Activated CD4-positive, alpha-beta memory T cell treated with anti-CD3 and anti-CD28 coated beads, Interleukin-2, amount 10 ng/mL, durations not matched to agents 7 days and 5 days (primary cell): ENCODE data around the gene KCNJ16. TPM values are rescaled to one million over a fixed set of nuclear protein-coding genes. Genes with fewer than 3 reads are reported as not detected.

Source experiments
- CTCF ChIA-PET: fragments of 350-600 bp; sonication (Branson Sonifier 250); formaldehyde crosslinking; loops from one replicate; lab custom pipeline; 2021; ENCODE audit warnings: antibody characterized with exemption, inconsistent platforms; lab: Charles Lee
- POLR2A ChIA-PET: fragments of 350-600 bp; sonication (Branson Sonifier 250); formaldehyde crosslinking; loops from one replicate; lab custom pipeline; 2021; ENCODE audit warnings: antibody characterized with exemption; lab: Charles Lee
- DNase-seq: peaks from one replicate; pipeline ENCODE4 v3.0.0-alpha.2; 2020
- H3K27ac Mint-ChIP-seq: one replicate; pipeline ENCODE4 v1.8.0; 2021; ENCODE audit warnings: mild to moderate bottlenecking, mixed read lengths
- H3K27me3 Mint-ChIP-seq: one replicate; pipeline ENCODE4 v1.8.0; 2021; ENCODE audit warnings: mixed read lengths
- H3K36me3 Mint-ChIP-seq: one replicate; pipeline ENCODE4 v1.8.0; 2021; ENCODE audit warnings: low read depth, mixed read lengths
- H3K4me1 Mint-ChIP-seq: one replicate; pipeline ENCODE4 v1.8.0; 2021; ENCODE audit warnings: mixed read lengths
- H3K4me3 Mint-ChIP-seq: one replicate; pipeline ENCODE4 v1.8.0; 2021; ENCODE audit warnings: mild to moderate bottlenecking, mixed read lengths
- H3K9me3 Mint-ChIP-seq: one replicate; pipeline ENCODE4 v1.8.0; 2021; ENCODE audit warnings: mixed read lengths
- total RNA-seq, 2 experiments: library from RNA; stranded (reverse); gene quantifications; one replicate each; pipeline ENCODE4 v1.2.3, GENCODE V29; 2021

The KCNJ16 gene
- total RNA-seq, 2 experiments from 2014 or later = not detected

GRCh38 chr17:70130289-70130688 is 55.3 kb downstream of the KCNJ16 start:
- Mint-ChIP-seq H3K9me3 (peaks cover 5% of the 10 kb centered on the region), H3K27me3 (peaks cover 2% of the 10 kb centered on the region), H3K4me1 (no peaks in the 10 kb centered on the region), H3K36me3 (no peaks in the 10 kb centered on the region), H3K4me3 (no peak overlapping the region), H3K27ac (no peak overlapping the region)
- POLR2A ChIA-PET = no interaction called here
- no peak for DNase-seq
- CTCF ChIA-PET = no interaction called here

- ChIA-PET CTCF (no interaction called here), POLR2A (no interaction called here)
- peaks cover 2% of the 10 kb centered on the region for H3K27me3 Mint-ChIP-seq
- H3K9me3 Mint-ChIP-seq = peaks cover 4% of the 10 kb centered on the region
- no peaks in the 10 kb centered on the region for H3K36me3 Mint-ChIP-seq
- H3K4me3 Mint-ChIP-seq = no peak overlapping the region
- DNase-seq = no peak
- H3K4me1 Mint-ChIP-seq = peaks cover 8% of the 10 kb centered on the region
- H3K27ac Mint-ChIP-seq = no peak overlapping the region
Measured at GRCh38 chr17:70132505-70132904, 57.5 kb downstream of the KCNJ16 start.

GRCh38 chr17:70134042-70134441 is 59.0 kb downstream of the KCNJ16 start:
- ChIA-PET CTCF (no interaction called here), POLR2A (no interaction called here)
- H3K36me3 Mint-ChIP-seq = no peaks in the 10 kb centered on the region
- peaks cover 11% of the 10 kb centered on the region for H3K4me1 Mint-ChIP-seq
- no peak for DNase-seq
- no peaks in the 10 kb centered on the region for H3K9me3 Mint-ChIP-seq
- no peak overlapping the region for H3K27ac Mint-ChIP-seq
- no peak overlapping the region for H3K4me3 Mint-ChIP-seq
- H3K27me3 Mint-ChIP-seq = peaks cover 4% of the 10 kb centered on the region

- CTCF ChIA-PET = no interaction called here
- Mint-ChIP-seq H3K27ac (no peak overlapping the region), H3K27me3 (peaks cover 4% of the 10 kb centered on the region), H3K9me3 (no peaks in the 10 kb centered on the region), H3K4me1 (peaks cover 11% of the 10 kb centered on the region), H3K4me3 (no peak overlapping the region), H3K36me3 (no peaks in the 10 kb centered on the region)
- DNase-seq = no peak
- POLR2A ChIA-PET = no interaction called here
Measured at GRCh38 chr17:70134777-70135176, 59.8 kb downstream of the KCNJ16 start.

GRCh38 chr17:70136131-70136530 is 61.1 kb downstream of the KCNJ16 start:
- H3K36me3 Mint-ChIP-seq = no peaks in the 10 kb centered on the region
- peaks cover 4% of the 10 kb centered on the region for H3K27me3 Mint-ChIP-seq
- H3K27ac Mint-ChIP-seq = no peak overlapping the region
- peaks cover 11% of the 10 kb centered on the region for H3K4me1 Mint-ChIP-seq
- CTCF ChIA-PET = no interaction called here
- no peaks in the 10 kb centered on the region for H3K9me3 Mint-ChIP-seq
- POLR2A ChIA-PET = no interaction called here
- no peak for DNase-seq
- H3K4me3 Mint-ChIP-seq = no peak overlapping the region

- Mint-ChIP-seq H3K27ac (no peak overlapping the region), H3K4me1 (peaks cover 11% of the 10 kb centered on the region), H3K4me3 (no peak overlapping the region), H3K9me3 (no peaks in the 10 kb centered on the region), H3K27me3 (peaks cover 6% of the 10 kb centered on the region), H3K36me3 (no peaks in the 10 kb centered on the region)
- peak; percentile 26 for DNase-seq
- ChIA-PET CTCF (interaction anchor here (0.7 kb wide), 1 partner anchor 598 kb away, joined by 3 read pairs; no protein-coding TSS in a partner anchor), POLR2A (no interaction called here)
Measured at GRCh38 chr17:70137451-70138230, 62.6 kb downstream of the KCNJ16 start.

GRCh38 chr17:70138291-70138865 is 63.4 kb downstream of the KCNJ16 start:
- Mint-ChIP-seq H3K4me1 (peaks cover 11% of the 10 kb centered on the region), H3K36me3 (no peaks in the 10 kb centered on the region), H3K9me3 (no peaks in the 10 kb centered on the region), H3K27me3 (peaks cover 6% of the 10 kb centered on the region), H3K27ac (no peak overlapping the region), H3K4me3 (no peak overlapping the region)
- POLR2A ChIA-PET = no interaction called here
- no peak for DNase-seq
- CTCF ChIA-PET = interaction anchor here (0.7 to 1.7 kb wide), 2 partner anchors 531 to 599 kb away, joined by 3 read pairs; no protein-coding TSS in a partner anchor

- CTCF ChIA-PET = interaction anchor here (1.7 kb wide), 1 partner anchor 532 kb away, joined by 3 read pairs; no protein-coding TSS in a partner anchor
- Mint-ChIP-seq H3K27me3 (peaks cover 5% of the 10 kb centered on the region), H3K9me3 (no peaks in the 10 kb centered on the region), H3K36me3 (no peaks in the 10 kb centered on the region), H3K4me1 (peaks cover 11% of the 10 kb centered on the region), H3K27ac (no peak overlapping the region), H3K4me3 (no peak overlapping the region)
- DNase-seq = no peak
- POLR2A ChIA-PET = no interaction called here
Measured at GRCh38 chr17:70139449-70139993, 64.5 kb downstream of the KCNJ16 start.

- Mint-ChIP-seq H3K4me3 (no peak overlapping the region), H3K36me3 (no peaks in the 10 kb centered on the region), H3K27ac (no peak overlapping the region), H3K4me1 (no peaks in the 10 kb centered on the region), H3K9me3 (no peaks in the 10 kb centered on the region), H3K27me3 (peaks cover 5% of the 10 kb centered on the region)
- POLR2A ChIA-PET = no interaction called here
- CTCF ChIA-PET = interaction anchor here (0.6 to 1.0 kb wide), 2 partner anchors 576 to 1598 kb away, joined by 3 read pairs; no protein-coding TSS in a partner anchor
- no peak for DNase-seq
Measured at GRCh38 chr17:70144260-70144846, 69.3 kb downstream of the KCNJ16 start.

- DNase-seq = no peak
- H3K9me3 Mint-ChIP-seq = no peaks in the 10 kb centered on the region
- no peak overlapping the region for H3K27ac Mint-ChIP-seq
- H3K36me3 Mint-ChIP-seq = no peaks in the 10 kb centered on the region
- POLR2A ChIA-PET = no interaction called here
- no peak overlapping the region for H3K4me3 Mint-ChIP-seq
- peaks cover 3% of the 10 kb centered on the region for H3K27me3 Mint-ChIP-seq
- CTCF ChIA-PET = no interaction called here
- H3K4me1 Mint-ChIP-seq = no peaks in the 10 kb centered on the region
Measured at GRCh38 chr17:70153210-70153609, 78.2 kb downstream of the KCNJ16 start.

GRCh38 chr17:70157151-70157550 is 82.1 kb downstream of the KCNJ16 start:
- H3K27ac Mint-ChIP-seq = no peak overlapping the region
- H3K36me3 Mint-ChIP-seq = no peaks in the 10 kb centered on the region
- H3K4me3 Mint-ChIP-seq = no peak overlapping the region
- peaks cover 5% of the 10 kb centered on the region for H3K27me3 Mint-ChIP-seq
- DNase-seq = no peak
- ChIA-PET CTCF (no interaction called here), POLR2A (no interaction called here)
- no peaks in the 10 kb centered on the region for H3K9me3 Mint-ChIP-seq
- no peaks in the 10 kb centered on the region for H3K4me1 Mint-ChIP-seq

GRCh38 chr17:70158180-70158579 is 83.2 kb downstream of the KCNJ16 start:
- no peak for DNase-seq
- peaks cover 5% of the 10 kb centered on the region for H3K27me3 Mint-ChIP-seq
- no peaks in the 10 kb centered on the region for H3K36me3 Mint-ChIP-seq
- POLR2A ChIA-PET = no interaction called here
- H3K4me1 Mint-ChIP-seq = no peaks in the 10 kb centered on the region
- H3K9me3 Mint-ChIP-seq = no peaks in the 10 kb centered on the region
- H3K27ac Mint-ChIP-seq = no peak overlapping the region
- H3K4me3 Mint-ChIP-seq = no peak overlapping the region
- CTCF ChIA-PET = no interaction called here

- POLR2A ChIA-PET = no interaction called here
Measured at GRCh38 chr17:70158591-70158990, 83.6 kb downstream of the KCNJ16 start.

More at GRCh38 chr17:70158591-70158990, 83.6 kb downstream of the KCNJ16 start:
- Mint-ChIP-seq H3K27me3 (peaks cover 7% of the 10 kb centered on the region), H3K4me1 (no peaks in the 10 kb centered on the region), H3K4me3 (no peak overlapping the region), H3K36me3 (no peaks in the 10 kb centered on the region), H3K9me3 (no peaks in the 10 kb centered on the region), H3K27ac (no peak overlapping the region)
- CTCF ChIA-PET = no interaction called here
- DNase-seq = no peak
